T-helper 9 cell (primary cell): Measurements from ENCODE around the gene UQCRC2.
"Not testable (repeated sequence)": the region's sequence is repeated elsewhere in the genome, so short reads cannot be mapped to it uniquely, and the experiment has no call there.

Source experiments
- DNase-seq: peaks from one replicate; pipeline ENCODE4 v3.0.0-alpha.2; 2020

The UQCRC2 gene

DNA sequence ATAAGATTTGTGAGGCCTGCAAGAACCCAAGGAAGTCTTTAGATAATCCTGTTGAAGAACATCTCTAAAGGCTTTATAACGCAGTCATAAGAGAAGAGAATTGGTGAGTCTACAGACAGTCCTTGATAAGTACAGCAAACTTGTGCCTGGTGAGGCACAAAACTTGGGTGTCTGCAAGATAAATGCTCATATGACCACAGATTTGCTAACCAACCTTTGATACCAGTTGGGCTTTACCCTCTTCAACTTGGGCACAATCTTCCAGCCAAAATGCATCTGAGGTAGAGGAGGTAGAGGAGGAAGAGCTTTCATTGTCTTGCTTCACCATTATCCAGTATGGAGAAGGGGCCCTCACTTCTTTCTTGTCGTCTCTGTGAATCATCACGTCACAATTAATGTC, 30.9 kb downstream of the UQCRC2 start:
- no peak for DNase-seq

DNA sequence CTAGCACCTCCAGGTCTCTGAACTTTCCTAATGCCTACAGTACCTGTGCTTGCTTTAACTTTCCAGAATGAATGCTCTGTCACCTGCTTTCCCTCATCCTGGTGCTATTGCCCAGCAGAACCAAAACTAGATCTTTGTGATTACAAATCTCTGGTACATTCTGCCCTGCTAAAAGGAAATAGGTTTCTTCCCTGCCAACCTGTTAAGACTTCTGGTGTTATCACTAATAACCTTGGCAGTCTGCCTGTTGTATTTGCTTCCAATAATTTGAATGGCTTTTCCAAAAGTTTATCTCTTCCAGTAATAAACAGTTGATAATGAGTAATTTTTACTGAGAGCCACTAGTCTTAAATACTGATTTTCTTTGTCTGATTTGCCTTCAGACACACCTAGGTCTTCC, 32.4 kb downstream of the UQCRC2 start:
- no peak for DNase-seq

DNA sequence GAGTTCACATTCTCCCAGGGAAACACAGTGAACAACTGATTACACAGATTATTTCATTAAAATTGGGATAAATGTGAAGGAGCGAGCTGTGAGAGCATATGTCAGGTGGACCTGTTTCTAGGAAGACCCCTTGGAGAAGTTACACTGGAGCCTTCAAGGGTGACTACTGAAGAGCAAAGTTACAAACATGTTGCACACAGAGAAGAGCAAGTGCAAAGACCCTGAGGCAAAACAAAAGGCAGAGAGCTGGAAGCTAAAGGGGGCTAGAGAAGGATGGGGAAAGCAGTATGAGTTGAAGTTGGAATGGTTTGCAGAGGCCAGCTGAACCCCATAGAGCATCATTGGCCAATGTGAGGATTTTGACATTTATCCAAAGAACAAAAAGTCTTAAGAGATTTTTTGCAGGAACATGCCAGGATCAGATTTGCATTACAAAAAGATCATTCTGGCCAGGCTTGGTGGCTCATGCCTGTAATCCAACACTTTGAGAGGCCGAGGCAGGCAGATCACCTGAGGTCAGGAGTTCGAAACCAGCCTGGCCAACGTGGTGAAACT, 33.6 kb downstream of the UQCRC2 start:
- no peak for DNase-seq

DNA sequence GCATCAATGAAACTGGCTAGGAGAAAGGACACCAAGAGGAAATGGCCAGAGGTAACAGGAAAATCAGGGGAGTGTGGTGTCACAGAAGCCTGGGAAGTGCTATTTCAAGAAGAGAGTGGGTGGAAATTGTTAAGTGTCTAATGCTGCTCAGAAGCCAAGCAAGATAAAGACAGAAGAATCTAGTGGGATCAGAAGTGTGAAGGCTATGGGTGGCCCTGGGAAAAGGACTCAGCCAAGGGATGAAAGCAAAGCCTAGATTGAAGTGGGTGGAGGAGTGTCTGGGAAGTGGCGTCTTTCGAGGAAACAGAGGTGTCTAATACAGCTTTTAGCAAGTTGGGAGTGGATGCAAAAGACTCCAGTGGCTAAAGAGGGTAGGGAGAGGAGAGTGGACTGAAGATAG, 34.3 kb downstream of the UQCRC2 start:
- DNase-seq: no peak

DNA sequence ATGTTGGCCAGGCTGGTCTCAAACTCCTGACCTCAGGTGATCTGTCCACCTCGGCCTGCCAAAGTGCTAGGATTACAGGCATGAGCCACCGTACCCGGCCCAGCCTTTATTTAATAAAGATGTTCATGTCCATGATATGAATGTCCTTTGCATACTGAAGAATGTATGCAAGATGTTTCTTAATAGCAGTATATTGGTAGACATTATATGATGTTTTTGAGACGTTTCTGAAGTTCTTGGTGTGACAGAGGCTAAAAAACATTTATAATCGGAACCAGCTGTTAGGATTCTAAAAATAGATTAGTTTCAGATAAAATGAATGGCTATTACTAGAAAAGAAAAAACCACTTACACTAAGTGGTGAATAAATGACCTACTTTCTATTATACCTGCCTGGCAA, 36.0 kb downstream of the UQCRC2 start:
- DNase-seq: no peak

DNA sequence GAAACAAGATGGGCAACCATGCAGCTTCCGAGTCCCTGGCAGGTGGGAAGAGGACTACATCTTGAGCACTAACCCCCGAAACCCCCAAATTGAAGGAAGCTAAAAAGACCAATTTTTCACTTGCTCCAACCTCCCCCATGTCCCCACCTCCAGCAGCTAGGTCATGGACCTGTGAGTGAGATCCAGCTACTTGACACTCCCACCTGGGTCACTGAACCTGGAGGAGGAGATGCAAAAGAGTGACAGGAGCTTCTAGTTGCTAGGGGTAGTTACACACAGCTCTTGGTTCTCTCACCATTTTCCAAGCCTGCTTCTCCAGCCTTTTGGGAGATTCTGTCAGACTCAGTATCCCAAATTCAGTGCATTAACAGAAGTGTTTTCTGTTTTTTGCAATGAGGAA, 36.6 kb downstream of the UQCRC2 start:
- no peak for DNase-seq

DNA sequence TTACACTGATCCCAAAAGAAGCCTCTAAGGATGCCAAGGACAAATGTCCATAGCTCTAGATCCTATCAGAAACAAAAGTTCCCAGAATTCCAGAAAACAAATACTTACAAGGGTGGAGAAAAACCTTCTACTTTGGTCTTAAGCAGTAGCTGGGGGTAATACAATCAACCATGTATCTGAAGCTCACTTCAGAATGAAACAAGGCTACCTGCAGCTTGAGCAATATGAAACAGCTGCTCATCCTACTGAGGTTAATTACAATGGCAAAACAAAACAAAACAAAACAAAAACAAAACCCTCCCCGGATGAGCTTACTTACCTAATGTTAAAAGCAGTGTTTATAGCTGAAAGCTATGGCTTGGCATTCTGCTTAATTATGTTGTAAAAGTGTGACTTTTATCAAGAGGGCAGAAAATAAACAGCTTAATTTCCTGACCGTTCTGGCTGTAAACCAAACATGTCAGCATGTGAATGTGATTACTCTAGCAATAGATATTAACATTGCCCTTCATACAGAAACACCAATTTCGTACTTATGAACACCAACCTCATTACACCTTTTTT, 37.3 kb downstream of the UQCRC2 start:
- no peak for DNase-seq

DNA sequence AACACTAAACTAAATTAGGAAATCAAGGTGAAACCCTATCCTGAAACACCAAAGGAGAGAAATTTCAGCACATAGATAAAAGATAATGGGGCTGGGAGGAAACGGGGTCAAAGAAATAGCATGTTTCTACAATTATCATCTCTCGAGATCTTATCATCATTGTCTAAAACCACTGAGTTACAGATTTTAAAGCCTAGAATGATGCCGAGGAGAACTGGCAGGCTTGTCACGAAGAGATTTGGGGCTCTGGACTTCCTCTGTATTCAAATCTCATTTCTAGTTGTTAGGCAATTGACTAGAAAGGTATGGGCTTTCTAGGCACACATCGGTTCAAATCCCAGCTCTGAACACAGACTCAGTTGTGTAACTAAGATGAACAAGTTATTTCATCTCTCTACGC, 38.5 kb downstream of the UQCRC2 start:
- no peak for DNase-seq

DNA sequence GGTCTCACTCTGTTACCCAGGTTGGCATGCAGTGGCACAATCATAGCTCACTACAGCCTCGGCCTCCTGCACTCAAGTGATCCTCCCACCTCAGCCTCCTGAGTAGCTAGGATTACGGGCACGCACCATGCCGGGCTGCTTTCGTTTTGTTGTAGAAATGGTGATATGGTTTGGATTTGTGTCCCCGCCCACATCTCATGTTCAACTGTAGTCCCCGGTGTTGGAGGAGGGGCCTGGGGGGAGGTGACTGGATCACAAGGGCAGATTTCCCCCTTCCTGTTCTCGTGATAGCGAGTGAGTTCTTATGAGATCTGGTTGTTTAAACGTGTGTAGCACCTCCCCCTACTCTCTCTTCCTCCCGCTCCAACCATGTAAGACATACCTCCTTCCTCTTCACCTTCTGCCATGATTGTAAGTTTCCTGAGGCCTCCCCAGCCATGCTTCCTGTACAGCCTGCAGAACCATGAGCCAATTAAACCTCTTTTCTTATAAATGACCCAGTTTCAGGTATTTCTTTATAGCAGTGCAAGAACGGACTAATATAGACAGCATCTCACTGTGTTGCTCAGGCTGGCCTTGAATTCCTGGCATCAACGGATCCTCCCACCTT, 41.8 kb downstream of the UQCRC2 start:
- no peak for DNase-seq

DNA sequence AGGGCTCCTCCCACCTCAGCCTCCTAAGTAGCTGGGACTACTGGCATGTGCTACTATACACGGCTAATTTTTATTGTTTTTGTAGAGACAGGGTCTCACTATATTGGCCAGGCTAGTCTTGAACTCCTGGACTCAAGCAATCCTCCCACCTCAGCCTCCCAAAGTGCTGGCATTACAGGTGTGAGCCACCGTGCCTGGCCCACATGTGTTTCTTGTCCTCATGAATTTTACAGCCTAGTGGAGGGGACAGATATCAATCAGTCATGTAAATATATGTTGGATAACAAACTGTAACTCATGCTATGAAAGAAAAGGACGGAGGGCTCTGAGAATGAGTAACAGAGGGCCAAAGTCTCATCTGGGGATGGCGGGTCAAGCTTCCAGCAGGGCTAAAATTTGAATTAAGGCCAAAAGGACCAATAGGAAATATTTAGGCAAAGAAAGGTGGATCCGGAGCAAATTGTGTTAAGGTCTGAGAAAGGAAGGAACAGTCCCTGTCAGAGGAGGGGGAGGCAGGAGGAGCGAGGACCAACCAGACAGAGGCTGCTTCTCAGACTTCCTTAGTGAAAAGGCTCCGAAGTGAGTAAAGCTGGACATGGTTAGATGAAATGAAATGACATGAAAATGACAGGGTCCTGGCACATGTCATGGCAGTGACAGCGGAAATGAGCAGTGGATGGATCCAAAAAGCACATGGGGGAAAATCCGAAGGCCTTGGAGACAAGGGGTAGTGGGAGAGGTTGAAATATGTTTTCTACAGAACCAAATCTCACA, 43.9 kb downstream of the UQCRC2 start:
- no peak for DNase-seq

DNA sequence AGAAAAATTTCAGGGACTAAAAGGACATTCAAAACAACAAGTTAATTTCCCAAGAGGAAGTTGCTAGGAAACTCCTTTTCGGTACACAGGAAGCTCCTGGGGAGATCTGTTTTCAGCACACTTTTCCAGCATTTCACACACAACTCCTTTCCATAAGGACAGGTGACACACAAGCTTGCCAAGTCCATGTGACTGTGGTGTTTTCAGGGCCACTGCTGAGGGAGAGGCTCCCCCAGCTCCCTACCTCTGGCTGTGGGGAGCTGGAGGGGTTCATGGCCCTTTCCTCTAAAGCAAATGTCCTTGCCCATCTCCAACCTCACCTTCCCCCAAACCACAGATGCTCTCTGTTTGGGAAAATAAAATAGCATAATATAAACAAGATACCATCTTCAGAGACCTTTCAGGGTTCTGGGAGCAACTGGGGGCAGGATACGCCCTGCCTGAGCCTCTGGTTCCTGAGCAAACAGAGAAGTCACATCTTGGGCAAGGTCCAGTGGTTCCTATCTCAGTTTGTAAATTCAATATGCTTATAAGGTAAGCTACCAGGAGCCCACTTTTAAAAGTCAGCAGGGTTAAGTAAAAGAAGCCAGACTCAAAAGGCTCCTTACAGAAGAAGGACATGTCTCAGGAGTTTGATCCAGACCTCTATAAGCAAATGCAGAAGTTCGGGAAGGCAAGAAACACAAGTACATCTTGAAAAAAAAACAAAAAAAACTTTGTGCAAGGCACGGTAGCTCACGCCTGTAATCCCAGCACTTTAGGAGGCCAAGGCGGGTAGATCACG, 44.7 kb downstream of the UQCRC2 start:
- DNase-seq: no peak

DNA sequence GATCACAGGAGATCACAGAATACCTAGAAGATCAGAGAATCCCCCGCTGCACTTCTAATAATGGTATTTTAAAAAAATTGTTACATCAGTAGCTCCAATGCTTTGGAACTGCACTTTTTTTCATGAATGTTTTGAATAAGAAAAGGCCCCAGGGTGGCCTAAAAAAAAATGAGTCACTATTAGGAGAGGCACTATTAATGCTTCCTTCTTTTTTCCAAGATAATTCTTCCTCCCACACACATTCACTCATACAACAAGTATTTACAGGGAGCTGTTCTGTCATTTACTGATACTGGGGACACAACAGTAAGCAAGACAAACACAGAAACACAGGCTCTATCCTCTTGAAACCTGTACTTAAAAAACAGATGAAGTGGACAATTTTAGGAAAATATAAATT, 48.4 kb downstream of the UQCRC2 start:
- no peak for DNase-seq

DNA sequence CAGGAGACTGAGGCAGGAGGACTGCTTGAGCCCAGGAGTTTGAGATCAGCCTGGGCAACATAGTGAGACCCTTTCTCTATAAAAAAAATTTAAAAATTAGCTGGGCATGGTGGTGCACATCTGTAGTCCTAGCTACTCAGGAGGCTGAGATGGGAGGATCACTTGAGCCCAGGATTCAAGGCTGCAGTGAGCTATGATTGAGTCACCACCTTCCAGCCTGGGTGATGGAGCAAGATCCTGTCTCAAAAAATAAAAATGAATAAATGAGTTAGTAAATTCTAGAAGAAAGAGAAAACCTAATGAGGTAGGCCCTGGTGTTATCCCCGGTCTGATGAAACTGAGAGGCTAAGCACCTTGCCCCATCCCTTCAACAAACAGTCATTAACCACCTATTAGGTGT, 48.9 kb downstream of the UQCRC2 start:
- DNase-seq: not testable (repeated sequence)

DNA sequence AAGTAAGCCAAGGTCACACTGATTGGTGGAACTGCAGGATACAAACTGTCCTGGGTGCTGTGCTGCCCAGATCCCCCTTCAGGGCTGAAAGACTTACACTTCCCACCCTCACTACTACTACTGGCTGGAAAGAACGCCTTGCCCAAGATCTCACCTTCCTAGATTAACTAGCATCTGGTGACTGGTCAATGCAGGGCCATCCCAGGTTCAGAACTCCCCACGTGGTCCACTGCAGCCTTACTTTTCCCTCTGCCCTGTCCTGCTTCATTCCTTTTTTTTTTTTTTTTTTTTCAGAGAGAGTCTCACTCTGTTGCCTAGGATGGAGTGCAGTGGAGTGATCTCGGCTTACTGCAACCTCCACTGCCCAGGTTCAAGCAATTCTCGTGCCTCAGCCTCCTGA, 50.0 kb downstream of the UQCRC2 start:
- no peak for DNase-seq

DNA sequence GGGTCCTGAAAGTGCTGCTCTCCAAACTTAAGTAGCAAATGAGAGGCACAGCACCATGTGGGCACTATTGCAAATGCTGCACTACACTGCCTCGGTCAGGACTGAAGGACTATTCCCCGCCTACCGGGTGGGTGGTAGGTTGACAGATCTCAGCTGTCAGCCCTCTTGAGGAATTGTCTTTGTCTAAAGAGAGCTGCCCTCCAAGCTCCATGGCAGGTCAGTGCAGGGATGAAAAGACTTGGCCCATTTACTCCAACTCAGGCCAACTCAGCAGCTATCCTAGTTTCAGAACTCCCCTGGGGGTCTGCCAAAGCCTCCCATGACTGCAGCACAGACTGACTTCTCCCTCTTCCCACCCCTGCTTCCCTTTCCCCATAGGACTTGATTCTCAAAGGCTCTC, 51.2 kb downstream of the UQCRC2 start:
- DNase-seq: no peak

DNA sequence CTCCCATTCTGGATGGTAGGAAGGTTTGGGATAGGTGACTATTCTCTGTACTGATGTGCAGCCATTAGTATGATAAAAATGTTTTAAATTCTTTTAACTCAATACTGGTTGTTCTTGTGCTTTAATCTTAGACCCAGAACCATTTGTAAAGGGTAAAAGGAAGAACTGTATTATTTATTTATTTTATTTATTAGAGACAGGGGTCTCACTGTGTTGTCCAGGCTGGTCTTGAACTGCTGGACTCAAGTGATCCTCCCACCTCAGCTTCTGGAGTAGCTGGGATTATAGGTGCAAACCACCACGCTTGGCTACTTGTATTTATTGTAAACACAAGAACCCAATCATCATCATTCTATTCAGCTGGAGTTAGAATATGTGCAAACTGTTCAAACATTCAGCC, 52.6 kb downstream of the UQCRC2 start:
- DNase-seq: no peak

DNA sequence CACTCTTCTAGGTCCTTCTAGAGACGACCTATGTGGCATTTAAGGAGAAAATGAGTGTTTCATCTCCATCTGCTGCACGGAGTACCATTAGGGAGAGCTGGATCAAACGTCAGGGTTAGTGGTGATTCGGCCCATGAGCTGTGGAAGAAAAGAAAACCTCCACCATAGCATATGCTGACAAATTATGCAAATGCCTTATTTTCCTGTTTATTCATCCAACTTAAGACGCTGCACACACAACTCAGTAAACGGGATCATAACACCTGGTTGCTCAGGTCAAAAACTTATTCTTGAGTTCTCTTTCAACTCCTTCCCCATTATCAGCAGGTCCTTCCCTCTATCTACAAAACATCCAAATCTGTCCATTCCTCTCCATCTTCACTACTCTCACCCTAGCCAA, 53.5 kb downstream of the UQCRC2 start:
- DNase-seq: no peak

DNA sequence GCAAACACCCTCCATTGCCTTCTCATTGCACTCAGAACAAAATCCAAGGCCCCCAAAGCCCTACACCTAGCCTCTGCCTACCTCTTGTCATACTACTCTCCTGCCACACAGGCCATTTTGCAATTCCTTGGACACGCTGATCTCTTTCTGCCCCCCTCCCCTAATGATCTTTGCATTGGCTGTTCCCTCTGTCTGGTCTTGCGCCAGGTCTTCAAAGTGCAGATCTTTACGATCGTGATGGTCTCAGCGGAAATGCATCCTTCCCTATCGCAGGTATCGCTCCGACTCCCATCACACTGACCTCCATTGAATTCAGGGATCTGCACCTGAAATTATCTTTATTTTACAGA, 54.0 kb downstream of the UQCRC2 start:
- DNase-seq: no peak

DNA sequence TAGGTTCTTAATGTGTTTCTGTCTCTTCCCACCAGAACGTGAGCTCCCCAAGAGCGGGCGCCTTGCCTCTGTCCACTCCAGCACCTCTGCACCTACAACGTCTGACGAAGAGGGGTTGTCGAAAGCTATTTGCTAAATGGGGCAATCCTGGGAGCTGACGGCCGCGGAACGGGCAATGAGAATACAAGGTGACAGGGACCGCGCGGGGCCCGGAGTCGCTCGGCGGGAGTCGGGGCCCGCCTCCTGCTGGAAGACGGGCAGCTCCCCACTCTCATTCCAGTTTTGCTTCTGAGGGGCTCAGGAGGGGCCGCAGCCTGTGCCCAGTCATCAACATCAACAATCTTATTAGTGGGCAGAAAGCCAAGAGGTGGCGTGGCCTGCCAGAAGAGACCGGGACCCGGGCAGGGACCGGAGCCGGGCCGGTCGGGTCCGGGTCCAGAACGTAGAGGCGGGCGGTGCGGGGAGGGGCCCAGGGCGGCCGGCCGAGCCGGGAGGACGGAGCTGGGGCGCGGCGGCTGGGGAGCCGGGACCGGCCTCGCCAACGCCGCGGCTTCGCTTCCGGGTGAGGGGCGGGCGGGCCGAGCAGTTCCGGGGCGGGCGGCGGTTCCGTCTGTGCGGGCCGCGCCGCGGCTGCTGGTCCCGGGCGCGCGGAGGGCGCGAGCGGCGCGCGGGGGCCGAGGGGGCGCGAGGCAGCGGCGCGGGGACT, 54.5 kb downstream of the UQCRC2 start, which contains the start of gene MOSMO:
TSS of gene MOSMO (plus strand) at position 603 of the 706 bp plus-strand sequence. CDS start 191 bp downstream, outside the sequence.
- peak; percentile 62 for DNase-seq

DNA sequence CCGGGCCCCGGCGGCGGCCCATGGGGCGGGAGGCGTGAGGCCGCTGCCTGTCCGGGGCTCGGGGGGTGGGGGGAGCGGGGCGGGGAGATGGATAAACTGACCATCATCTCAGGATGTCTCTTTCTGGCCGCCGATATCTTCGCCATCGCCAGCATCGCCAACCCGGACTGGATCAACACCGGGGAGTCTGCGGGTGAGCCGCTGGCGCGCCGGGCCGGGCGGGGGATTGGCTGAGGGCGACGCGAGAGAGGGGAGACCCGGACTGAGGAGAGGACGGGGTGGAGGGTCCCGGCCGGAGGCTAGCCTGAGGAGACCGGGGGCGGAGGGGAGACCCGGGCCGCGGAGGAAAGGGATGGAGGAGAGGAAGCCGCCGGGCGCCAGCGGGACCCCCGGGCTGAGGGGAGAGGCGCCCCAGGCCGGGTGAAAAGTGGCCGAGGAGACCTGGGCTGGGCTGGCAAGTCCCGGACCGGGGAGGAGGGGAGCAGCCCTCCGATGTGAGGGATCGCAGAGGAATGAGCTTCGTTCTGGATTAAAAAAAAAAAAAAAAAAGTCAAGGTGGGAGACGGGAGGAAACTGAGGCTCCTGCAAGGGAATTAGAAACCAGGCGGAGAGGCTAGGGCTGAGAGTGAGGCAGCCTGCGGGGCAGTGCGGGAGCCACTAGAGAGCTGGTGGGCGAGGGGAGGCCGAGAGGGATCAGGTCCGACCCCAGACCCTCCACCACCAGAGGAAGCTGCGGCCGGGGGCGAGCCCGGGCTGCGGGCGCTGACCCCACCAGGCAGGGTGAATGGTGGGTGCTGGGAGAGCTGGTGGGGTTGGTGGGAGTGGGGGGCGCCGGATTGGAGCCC, 55.3 kb downstream of the UQCRC2 start:
- DNase-seq: peak; percentile 10

DNA sequence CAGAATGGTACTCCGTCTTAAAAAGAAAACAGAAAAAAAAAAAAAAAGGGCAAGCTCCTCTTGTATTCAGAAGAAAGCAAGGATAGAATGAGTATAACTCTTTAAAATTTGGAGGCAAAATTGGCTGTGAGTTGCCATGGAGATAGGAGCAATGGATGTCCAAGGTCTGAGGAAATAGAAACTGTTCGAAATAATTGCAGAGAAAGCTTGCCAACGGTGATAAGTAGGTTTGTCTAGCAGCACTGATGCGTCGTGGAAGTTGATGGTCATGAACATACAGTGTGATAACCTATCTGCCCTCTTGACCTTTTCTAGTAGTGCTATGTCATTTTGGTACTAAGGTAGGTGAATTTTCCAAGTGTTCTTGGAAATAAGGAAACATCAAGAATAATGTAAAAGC, 57.7 kb downstream of the UQCRC2 start:
- no peak for DNase-seq

DNA sequence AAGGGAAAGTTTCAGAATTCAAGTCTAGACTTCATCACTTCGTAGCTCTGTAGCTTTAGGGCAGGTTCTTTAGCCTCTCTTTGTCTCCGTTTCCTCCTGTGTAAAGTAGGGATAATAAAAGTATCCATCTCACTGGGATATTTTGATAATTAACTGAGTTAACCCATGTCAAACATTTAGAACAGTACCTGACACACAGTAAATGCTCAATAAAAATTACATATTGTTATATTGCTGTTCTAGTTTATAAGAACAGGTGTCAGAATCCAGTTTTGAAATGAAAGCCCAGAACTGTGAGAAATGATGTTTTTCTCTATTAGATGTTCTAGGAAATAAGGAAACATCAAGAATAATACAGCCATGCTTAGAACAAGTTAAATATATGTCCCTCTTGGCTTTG, 59.1 kb downstream of the UQCRC2 start:
- DNase-seq: no peak
